Measurements from ENCODE around the gene SLC10A7. TPM values are rescaled to one million over a fixed set of nuclear protein-coding genes. Genes with fewer than 3 reads are reported as not detected.

The SLC10A7 gene
- total and polyA plus RNA-seq, 2 donors (not counting 1 experiment from before 2014, with no cell fraction given) = 5.7 to 18.3 TPM

DNA sequence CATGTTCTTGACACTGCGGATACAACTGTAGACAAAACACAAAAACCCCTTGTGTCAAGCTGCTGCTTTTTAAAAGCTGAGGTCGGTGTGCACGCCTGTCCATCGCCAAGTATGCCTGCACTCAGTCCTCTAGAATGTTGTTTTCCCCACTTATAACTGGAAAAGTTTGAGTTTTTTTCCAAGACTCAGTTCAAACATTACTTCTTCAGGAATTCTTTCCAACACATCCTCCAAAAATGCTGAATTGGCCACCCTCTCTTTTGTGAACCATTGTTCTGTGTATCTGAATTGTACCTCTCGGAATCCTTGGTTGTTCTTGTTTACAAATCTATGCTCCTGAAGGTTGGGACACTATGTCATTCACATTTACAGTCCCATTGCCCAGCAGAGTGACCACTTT, 212.8 kb downstream of the SLC10A7 start:
- Mint-ChIP-seq H3K27me3 (no peaks in the 10 kb centered on the region), H3K4me1 (peaks cover 2% of the 10 kb centered on the region), H3K4me3 (no peak overlapping the region), H3K9me3 (ENCODE audit: insufficient read depth) (no peaks in the 10 kb centered on the region), H3K27ac (no peak overlapping the region)
- H3K4me3 ChIP-seq (ENCODE audit: control extremely low read depth in 1 of 5, extremely low read depth in 1 of 5, insufficient read depth in 1 of 5, low read depth in 2 of 5, low read length in 4 of 5) = no peak overlapping the region
- 96% methylated on average over 4 of the region's 5 CpGs for WGBS (ENCODE audit: insufficient coverage)
- no peak overlapping the region for H2AFZ ChIP-seq (ENCODE audit: insufficient read depth, low read depth, low read length, poor library complexity, severe bottlenecking)
- H3K27me3 ChIP-seq (replicated peaks in 1 of 4; ENCODE audit: control extremely low read depth in 1 of 4, control insufficient read depth in 3 of 4, insufficient read depth in 4 of 4, low read length in 3 of 4) = no peaks in the 10 kb centered on the region
- H3K79me2 ChIP-seq (ENCODE audit: control insufficient read depth, insufficient read depth, low read length) = no peaks in the 10 kb centered on the region
- ATAC-seq (ENCODE audit: low read depth) (no peak), DNase-seq (no peak)
- H3K4me1 ChIP-seq (ENCODE audit: control insufficient read depth in 2 of 2, insufficient read depth in 2 of 2, low read length in 2 of 2) = no peaks in the 10 kb centered on the region
- H3K27ac ChIP-seq (ENCODE audit: low read length in 2 of 2) = no peak overlapping the region
- H4K20me1 ChIP-seq (ENCODE audit: control insufficient read depth, insufficient read depth, low read length, poor library complexity, severe bottlenecking) = no peaks in the 10 kb centered on the region
- H3K9me3 ChIP-seq (ENCODE audit: control extremely low read depth in 1 of 3, control insufficient read depth in 2 of 3, insufficient read depth in 1 of 3, low read length in 2 of 3) = no peaks in the 10 kb centered on the region
- intact Hi-C loops (cut with micrococcal nuclease) = no loop called here
- H3K36me3 ChIP-seq (replicated peaks in 1 of 2; ENCODE audit: control extremely low read depth in 1 of 2, control insufficient read depth in 1 of 2, extremely low read depth in 1 of 2, insufficient read depth in 2 of 2, low read length in 1 of 2) = no peaks in the 10 kb centered on the region
- H3K9ac ChIP-seq (ENCODE audit: low read length) = no peak overlapping the region
- TF ChIP-seq, protein P1, sequence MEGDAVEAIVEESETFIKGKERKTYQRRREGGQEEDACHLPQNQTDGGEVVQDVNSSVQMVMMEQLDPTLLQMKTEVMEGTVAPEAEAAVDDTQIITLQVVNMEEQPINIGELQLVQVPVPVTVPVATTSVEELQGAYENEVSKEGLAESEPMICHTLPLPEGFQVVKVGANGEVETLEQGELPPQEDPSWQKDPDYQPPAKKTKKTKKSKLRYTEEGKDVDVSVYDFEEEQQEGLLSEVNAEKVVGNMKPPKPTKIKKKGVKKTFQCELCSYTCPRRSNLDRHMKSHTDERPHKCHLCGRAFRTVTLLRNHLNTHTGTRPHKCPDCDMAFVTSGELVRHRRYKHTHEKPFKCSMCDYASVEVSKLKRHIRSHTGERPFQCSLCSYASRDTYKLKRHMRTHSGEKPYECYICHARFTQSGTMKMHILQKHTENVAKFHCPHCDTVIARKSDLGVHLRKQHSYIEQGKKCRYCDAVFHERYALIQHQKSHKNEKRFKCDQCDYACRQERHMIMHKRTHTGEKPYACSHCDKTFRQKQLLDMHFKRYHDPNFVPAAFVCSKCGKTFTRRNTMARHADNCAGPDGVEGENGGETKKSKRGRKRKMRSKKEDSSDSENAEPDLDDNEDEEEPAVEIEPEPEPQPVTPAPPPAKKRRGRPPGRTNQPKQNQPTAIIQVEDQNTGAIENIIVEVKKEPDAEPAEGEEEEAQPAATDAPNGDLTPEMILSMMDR (IDR thresholded peaks at IDR 0.05) = no peak
- no peak for TF ChIP-seq EZH2 (IDR thresholded peaks at IDR 0.05; ENCODE audit: borderline replicate concordance, insufficient read depth, low read depth, low read length, poor library complexity, severe bottlenecking)
- H3K4me2 ChIP-seq (replicated peaks; ENCODE audit: low read depth, low read length, poor library complexity, severe bottlenecking) = no peak overlapping the region
- CTCF ChIA-PET = no interaction called here
- POLR2A ChIA-PET = no interaction called here

DNA sequence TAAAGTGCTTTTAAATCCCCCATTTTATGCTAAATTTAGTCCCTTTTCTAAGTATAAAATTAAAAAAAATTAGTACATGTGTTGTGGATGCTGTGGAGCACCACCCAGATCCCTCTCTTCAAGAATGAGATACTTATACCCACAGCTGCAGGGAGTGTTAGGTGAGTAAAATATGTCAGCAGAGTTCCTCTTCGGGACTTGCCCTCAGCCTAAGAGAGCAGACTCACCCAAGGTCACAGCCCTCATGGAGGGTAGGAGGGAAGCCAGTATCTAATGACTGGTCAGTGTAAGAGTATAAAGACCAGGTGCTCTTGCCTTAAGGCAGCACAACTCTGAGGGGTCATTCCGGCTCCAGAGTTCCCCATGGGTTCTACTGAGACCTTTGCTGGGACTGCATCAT, 218.9 kb downstream of the SLC10A7 start:
- Mint-ChIP-seq H3K27me3 (no peaks in the 10 kb centered on the region), H3K4me3 (no peak overlapping the region), H3K27ac (no peak overlapping the region), H3K9me3 (ENCODE audit: insufficient read depth) (no peaks in the 10 kb centered on the region), H3K4me1 (no peaks in the 10 kb centered on the region)
- DNase-seq (no peak), ATAC-seq (ENCODE audit: low read depth) (no peak)
- no peak overlapping the region for H2AFZ ChIP-seq (ENCODE audit: insufficient read depth, low read depth, low read length, poor library complexity, severe bottlenecking)
- H3K4me1 ChIP-seq (ENCODE audit: control insufficient read depth in 2 of 2, insufficient read depth in 2 of 2, low read length in 2 of 2) = no peaks in the 10 kb centered on the region
- H3K4me2 ChIP-seq (replicated peaks; ENCODE audit: low read depth, low read length, poor library complexity, severe bottlenecking) = no peak overlapping the region
- H3K27ac ChIP-seq (ENCODE audit: low read length in 2 of 2) = no peak overlapping the region
- ChIA-PET CTCF (no interaction called here), POLR2A (no interaction called here)
- intact Hi-C loops (cut with micrococcal nuclease) = no loop called here
- 100% methylated on average over 1 of the region's 2 CpGs for WGBS (ENCODE audit: insufficient coverage)
- TF ChIP-seq EZH2 (IDR thresholded peaks at IDR 0.05; ENCODE audit: borderline replicate concordance, insufficient read depth, low read depth, low read length, poor library complexity, severe bottlenecking) = no peak
- TF ChIP-seq, protein P1 (IDR thresholded peaks at IDR 0.05) = no peak
- H3K9ac ChIP-seq (ENCODE audit: low read length) = no peak overlapping the region
- H3K4me3 ChIP-seq (ENCODE audit: control extremely low read depth in 1 of 5, extremely low read depth in 1 of 5, insufficient read depth in 1 of 5, low read depth in 2 of 5, low read length in 4 of 5) = no peak overlapping the region
- no peaks in the 10 kb centered on the region for H3K27me3 ChIP-seq (replicated peaks in 1 of 4; ENCODE audit: control extremely low read depth in 1 of 4, control insufficient read depth in 3 of 4, insufficient read depth in 4 of 4, low read length in 3 of 4)
- H3K36me3 ChIP-seq (replicated peaks in 1 of 2; ENCODE audit: control extremely low read depth in 1 of 2, control insufficient read depth in 1 of 2, extremely low read depth in 1 of 2, insufficient read depth in 2 of 2, low read length in 1 of 2) = no peaks in the 10 kb centered on the region
- H4K20me1 ChIP-seq (ENCODE audit: control insufficient read depth, insufficient read depth, low read length, poor library complexity, severe bottlenecking) = no peaks in the 10 kb centered on the region
- H3K9me3 ChIP-seq (ENCODE audit: control extremely low read depth in 1 of 3, control insufficient read depth in 2 of 3, insufficient read depth in 1 of 3, low read length in 2 of 3) = no peaks in the 10 kb centered on the region
- no peaks in the 10 kb centered on the region for H3K79me2 ChIP-seq (ENCODE audit: control insufficient read depth, insufficient read depth, low read length)

Data from B cell (primary cell).